Endothelial cell of umbilical vein (primary cell): ENCODE measurements around the gene STIM1. TPM values are rescaled to one million over a fixed set of nuclear protein-coding genes. Genes with fewer than 3 reads are reported as not detected.

Experiments
- BruUV-seq: library from RNA; stranded (reverse); fragments of 400-500 nt; replicated peaks from 2 replicates; lab custom pipeline; 2021; lab: Mats Ljungman, UMichigan
- CTCF ChIA-PET: fragments of 300-600, 350-600 bp; sonication (Branson Sonifier 250); formaldehyde crosslinking; loops from one replicate; lab custom pipeline; 2021; ENCODE audit warnings: antibody characterized with exemption, inconsistent platforms; lab: Charles Lee
- POLR2A ChIA-PET: fragments of 300-600, 350-600 bp; sonication (Branson Sonifier 250); formaldehyde crosslinking; loops from one replicate; lab custom pipeline; 2021; ENCODE audit warnings: antibody characterized with exemption, inconsistent platforms; lab: Charles Lee
- DNase-seq: peaks from one replicate; pipeline ENCODE4 v3.0.0-alpha.2; 2011; ENCODE audit warnings: low read depth, low spot score
- FAIRE-seq: peaks from 2 replicates; lab custom pipeline; 2011; peaks lifted over from hg19 to GRCh38; lab: Jason Lieb, UNC
- H2AFZ ChIP-seq: 2 replicates; pipeline ENCODE4 v1.6.0; 2012; ENCODE audit warnings: low read depth, low read length, control low read depth, inconsistent platforms
- H3K27ac ChIP-seq: 2 replicates; pipeline ENCODE4 v1.5.1; 2011; ENCODE audit warnings: low read depth, mild to moderate bottlenecking, control low read depth, low read length, moderate library complexity; ENCODE audit not compliant: insufficient read depth
- H3K27me3 ChIP-seq, 2 experiments: 2 replicates each; pipeline versions ENCODE4 v1.6.0 to v1.6.1; 2011; ENCODE audit warnings: low read length in 2 of 2, mixed read lengths in 1 of 2; ENCODE audit not compliant: control insufficient read depth in 2 of 2, insufficient read depth in 2 of 2
- H3K36me3 ChIP-seq, 2 experiments: 2 replicates in 1 of 2; 3 replicates in 1 of 2; pipeline ENCODE4 v1.5.1; 2011; ENCODE audit warnings: low read length in 2 of 2, mild to moderate bottlenecking in 1 of 2, moderate library complexity in 1 of 2; ENCODE audit not compliant: control insufficient read depth in 2 of 2, insufficient read depth in 2 of 2; ENCODE audit errors: extremely low read depth in 1 of 2
- H3K4me1 ChIP-seq: 3 replicates; pipeline ENCODE4 v1.5.1; 2011; ENCODE audit warnings: mild to moderate bottlenecking, low read length; ENCODE audit not compliant: control insufficient read depth, insufficient read depth; ENCODE audit errors: extremely low read depth
- H3K4me2 ChIP-seq: 2 replicates; pipeline ENCODE4 v1.6.1; 2011; ENCODE audit warnings: low read length, control low read depth, mixed read lengths; ENCODE audit not compliant: insufficient read depth
- H3K4me3 ChIP-seq, 3 experiments: fragments of 200-600 bp in 1 of 3; sonication (generic), shearing (Covaris generic) in 1 of 3; replicated peaks in 1 of 3; 2 replicates each; pipeline ENCODE4 v1.5.1; 2011 to 2016; ENCODE audit warnings: control low read depth in 3 of 3, low read length in 3 of 3, mild to moderate bottlenecking in 2 of 3, inconsistent platforms in 1 of 3, low read depth in 1 of 3, moderate library complexity in 1 of 3; ENCODE audit not compliant: insufficient read depth in 1 of 3
- H3K79me2 ChIP-seq: 2 replicates; pipeline ENCODE4 v1.6.0; 2012; ENCODE audit warnings: low read length, inconsistent platforms; ENCODE audit not compliant: control insufficient read depth, insufficient read depth
- H3K9ac ChIP-seq: replicated peaks from 2 replicates; pipeline ENCODE3; 2011; ENCODE audit warnings: low read length, control low read depth; ENCODE audit not compliant: insufficient read depth; ENCODE audit errors: extremely low read depth
- H3K9me1 ChIP-seq: replicated peaks from 3 replicates; pipeline ENCODE4 v1.6.0; 2011; ENCODE audit warnings: mild to moderate bottlenecking, low read length; ENCODE audit not compliant: control insufficient read depth, insufficient read depth; ENCODE audit errors: extremely low read depth
- H3K9me3 ChIP-seq: replicated peaks from 2 replicates; pipeline ENCODE4 v1.5.1; 2012; ENCODE audit warnings: low read length, inconsistent platforms; ENCODE audit not compliant: control insufficient read depth, insufficient read depth
- H4K20me1 ChIP-seq: replicated peaks from 2 replicates; pipeline ENCODE3; 2011; ENCODE audit warnings: mild to moderate bottlenecking, low read length; ENCODE audit not compliant: control insufficient read depth, insufficient read depth; ENCODE audit errors: extremely low read depth
- EZH2 ChIP-seq: IDR thresholded peaks from 2 replicates; pipeline ENCODE4 v1.6.1; 2012; ENCODE audit warnings: borderline replicate concordance, low read depth, mild to moderate bottlenecking, moderate library complexity, low read length, inconsistent platforms; ENCODE audit not compliant: severe bottlenecking
- FOS ChIP-seq: IDR thresholded peaks from 2 replicates; pipeline ENCODE4 v1.6.1; 2011; ENCODE audit warnings: mild to moderate bottlenecking, low read length, moderate library complexity, borderline replicate concordance; ENCODE audit not compliant: insufficient read depth
- GATA2 ChIP-seq: IDR thresholded peaks from 2 replicates; pipeline ENCODE4 v1.7.0; 2011; ENCODE audit warnings: low read depth, mild to moderate bottlenecking, moderate library complexity, mixed read lengths, low read length; ENCODE audit not compliant: insufficient read length, insufficient read depth
- JUN ChIP-seq: IDR thresholded peaks from 2 replicates; pipeline ENCODE4 v1.6.1; 2011; ENCODE audit warnings: borderline replicate concordance, low read depth; ENCODE audit not compliant: insufficient read length, insufficient read depth
- MYC ChIP-seq: IDR thresholded peaks from one replicate; pipeline ENCODE4 v1.6.1; 2011; ENCODE audit warnings: mild to moderate bottlenecking, low read depth, low read length
- POLR2A ChIP-seq: IDR thresholded peaks from 2 replicates; pipeline ENCODE4 v1.6.1; 2012; ENCODE audit warnings: low read depth, mild to moderate bottlenecking, control low read depth, low read length
- POLR2AphosphoS5 ChIP-seq: IDR thresholded peaks from 2 replicates; pipeline ENCODE4 v1.6.1; 2012; ENCODE audit warnings: low read depth, mild to moderate bottlenecking, control low read depth, low read length, moderate library complexity; ENCODE audit not compliant: insufficient read depth
- dilution Hi-C: fragments of 300-500 bp; cut with MboI; formaldehyde crosslinking; loops from one replicate; pipeline ENCODE4 v1.15.0; 2019; ENCODE audit warnings: low sequenced_read_pairs; ENCODE audit not compliant: extremely low pct_ligation_motif_present
- intact Hi-C: fragments of 100-400 bp; cut with micrococcal nuclease; formaldehyde crosslinking; loops from one replicate; pipeline ENCODE4 v1.10.0; 2022
- polyA plus RNA-seq, 4 experiments: library from polyadenylated mRNA; depleted of rRNA in 3 of 4; stranded (reverse) in 3 of 4; unstranded in 1 of 4; fragments of >200 nt; gene quantifications; 2 replicates each; pipeline versions ENCODE4 v1.2.1 to v1.2.3, GENCODE V29; 2011 to 2012; ENCODE audit warnings: missing spikeins in 1 of 4
- total RNA-seq: library from RNA; stranded (reverse); gene quantifications from 2 replicates; pipeline ENCODE4 v1.2.3, GENCODE V29; 2021
- TF ChIP-seq, protein P1 (sequence below), 2 donors: IDR thresholded peaks; 1 replicate in 1 of 2; 2 replicates in 1 of 2; pipeline ENCODE4 v1.5.1; 2011; ENCODE audit warnings: low read length in 2 of 2, mild to moderate bottlenecking in 2 of 2, moderate library complexity in 2 of 2, control low read depth in 1 of 2, inconsistent platforms in 1 of 2, low read depth in 1 of 2; ENCODE audit not compliant: insufficient read depth in 1 of 2; ENCODE audit errors: extremely low read depth in 1 of 2
- TF ChIP-seq, protein P2 (sequence below): IDR thresholded peaks from 2 replicates; pipeline ENCODE4 v1.6.1; 2011; ENCODE audit not compliant: insufficient read depth, insufficient read length

The STIM1 gene
- total and polyA plus RNA-seq, 2 donors (not counting 3 experiments of a cell fraction or from before 2014, with no cell fraction given) = 32.7 to 33.4 TPM

DNA sequence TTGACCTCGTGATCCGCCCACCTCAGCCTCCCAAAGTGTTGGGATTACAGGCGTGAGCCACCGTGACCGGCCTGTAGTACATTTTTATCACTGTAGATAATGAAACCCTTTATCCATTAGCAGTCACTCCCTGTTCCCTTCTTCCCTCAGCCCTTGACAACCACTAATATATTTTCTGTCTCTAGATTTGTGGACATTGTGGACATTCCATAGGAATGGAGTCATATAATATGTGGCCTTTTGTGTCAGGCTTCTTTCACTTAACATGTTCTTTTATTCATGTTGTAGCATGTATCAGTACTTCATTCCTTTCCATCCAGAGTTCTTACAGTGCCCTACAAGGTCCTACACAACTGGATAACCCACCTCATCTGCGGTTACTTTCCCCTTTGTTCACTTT lies 269.7 kb downstream of the STIM1 start:
- no peak for FAIRE-seq

More for the DNA sequence above, 269.7 kb downstream of the STIM1 start:
- intact Hi-C loops (no loop called here), dilution Hi-C loops (no loop called here)
- Histone ChIP-seq H3K4me3 (no peak overlapping the region), H3K27ac (no peak overlapping the region), H3K4me2 (no peak overlapping the region), H3K79me2 (no peaks in the 10 kb centered on the region), H4K20me1 (no peaks in the 10 kb centered on the region), H3K9me3 (no peaks in the 10 kb centered on the region), H3K9ac (no peak overlapping the region), H3K4me1 (no peaks in the 10 kb centered on the region), H3K27me3 (no peaks in the 10 kb centered on the region), H3K36me3 (peaks cover 0 to 32% of the 10 kb centered on the region in 2 experiments), H3K9me1 (no peaks in the 10 kb centered on the region), H2AFZ (no peak overlapping the region)
- no TSS peak for BruUV-seq
- TF ChIP-seq EZH2 (no peak), POLR2A (no peak), JUN (no peak), MYC (no peak), GATA2 (no peak), FOS (no peak), POLR2AphosphoS5 (no peak)
- TF ChIP-seq, protein P1, sequence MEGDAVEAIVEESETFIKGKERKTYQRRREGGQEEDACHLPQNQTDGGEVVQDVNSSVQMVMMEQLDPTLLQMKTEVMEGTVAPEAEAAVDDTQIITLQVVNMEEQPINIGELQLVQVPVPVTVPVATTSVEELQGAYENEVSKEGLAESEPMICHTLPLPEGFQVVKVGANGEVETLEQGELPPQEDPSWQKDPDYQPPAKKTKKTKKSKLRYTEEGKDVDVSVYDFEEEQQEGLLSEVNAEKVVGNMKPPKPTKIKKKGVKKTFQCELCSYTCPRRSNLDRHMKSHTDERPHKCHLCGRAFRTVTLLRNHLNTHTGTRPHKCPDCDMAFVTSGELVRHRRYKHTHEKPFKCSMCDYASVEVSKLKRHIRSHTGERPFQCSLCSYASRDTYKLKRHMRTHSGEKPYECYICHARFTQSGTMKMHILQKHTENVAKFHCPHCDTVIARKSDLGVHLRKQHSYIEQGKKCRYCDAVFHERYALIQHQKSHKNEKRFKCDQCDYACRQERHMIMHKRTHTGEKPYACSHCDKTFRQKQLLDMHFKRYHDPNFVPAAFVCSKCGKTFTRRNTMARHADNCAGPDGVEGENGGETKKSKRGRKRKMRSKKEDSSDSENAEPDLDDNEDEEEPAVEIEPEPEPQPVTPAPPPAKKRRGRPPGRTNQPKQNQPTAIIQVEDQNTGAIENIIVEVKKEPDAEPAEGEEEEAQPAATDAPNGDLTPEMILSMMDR (IDR thresholded peaks at IDR 0.05; ENCODE audit: extremely low read depth in 1 of 2, insufficient read depth in 1 of 2, low read depth in 1 of 2, low read length in 2 of 2) = no peak
- TF ChIP-seq, protein P2, sequence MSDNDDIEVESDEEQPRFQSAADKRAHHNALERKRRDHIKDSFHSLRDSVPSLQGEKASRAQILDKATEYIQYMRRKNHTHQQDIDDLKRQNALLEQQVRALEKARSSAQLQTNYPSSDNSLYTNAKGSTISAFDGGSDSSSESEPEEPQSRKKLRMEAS = no peak
- DNase-seq = no peak
- CTCF ChIA-PET = no interaction called here
- POLR2A ChIA-PET = no interaction called here
